ENCODE data around the gene MB. TPM values are rescaled to one million over a fixed set of nuclear protein-coding genes. Genes with fewer than 3 reads are reported as not detected.
A peak's percentile ranks its signal among the peaks of the same experiment; 100 is the strongest.

Gene MB
- total RNA-seq, 1 experiment from 2014 or later: 1.5 TPM

- intact Hi-C loops (cut with micrococcal nuclease): loop anchor here (1.0 to 2.0 kb wide), 2 partner anchors 290 to 435 kb away; no protein-coding TSS in a partner anchor
- Histone ChIP-seq H3K4me1 (ENCODE audit: control insufficient read depth in 1 of 2, insufficient read depth in 2 of 2, low read length in 2 of 2) (peaks cover 38 to 60% of the 10 kb centered on the region in 2 experiments), H3K27me3 (ENCODE audit: insufficient read depth, low read length) (no peaks in the 10 kb centered on the region), H2AFZ (ENCODE audit: low read depth, low read length, poor library complexity, severe bottlenecking) (no peak overlapping the region), H3K79me2 (ENCODE audit: insufficient read depth, low read length) (no peaks in the 10 kb centered on the region), H4K20me1 (ENCODE audit: insufficient read depth) (no peaks in the 10 kb centered on the region), H3K4me2 (ENCODE audit: low read length) (peak overlapping the region; percentile 77; the same call in 1 of the 2 replicates), H3K9me3 (ENCODE audit: control insufficient read depth in 1 of 2, insufficient read depth in 1 of 2, low read depth in 1 of 2, low read length in 2 of 2) (peaks cover 0 to 4% of the 10 kb centered on the region in 2 experiments; a peak in 1 of 4 replicates), H3K27ac (ENCODE audit: low read depth, low read length) (no peak overlapping the region; the same call in 1 of the 2 replicates), H3K9ac (ENCODE audit: low read length) (no peak overlapping the region), H3K4me3 (replicated peaks in 1 of 2; ENCODE audit: low read depth in 1 of 2, low read length in 2 of 2) (no peak overlapping the region), H3K9me2 (ENCODE audit: insufficient read depth) (no peaks in the 10 kb centered on the region), H3K36me3 (ENCODE audit: control insufficient read depth in 1 of 2, insufficient read depth in 2 of 2, low read length in 2 of 2) (no peaks in the 10 kb centered on the region)
- BruUV-seq (replicated peaks): no TSS peak
- POLR2A ChIA-PET: interaction anchor here (0.7 to 2.7 kb wide), 3 partner anchors 9 to 434 kb away, joined by 3 to 9 read pairs (median 3); partner anchors contain the start of gene RBFOX2
- DNase-seq (ENCODE audit: low read depth, low spot score): peak; percentile 65
- TF ChIP-seq RAD21 (IDR thresholded peaks at IDR 0.05; ENCODE audit: low read depth): peak; percentile 76
- peak; percentile 55 to 96 (median 93); a peak in 5 of 6 replicates for TF ChIP-seq CTCF (IDR thresholded peaks at IDR 0.05 in 2 of 3, conservative IDR thresholded peaks at IDR 0.05 in 1 of 3; ENCODE audit: borderline replicate concordance in 1 of 3, insufficient read depth in 1 of 3, low read depth in 2 of 3, low read length in 2 of 3)
- TF ChIP-seq ELF1 (IDR thresholded peaks at IDR 0.05; ENCODE audit: borderline replicate concordance, low read depth): no peak
- TF ChIP-seq CBX3 (IDR thresholded peaks at IDR 0.05; ENCODE audit: low read depth): peak; percentile 71; the same call in 1 of the 2 replicates
- CTCF ChIA-PET: interaction anchor here (0.6 to 3.2 kb wide), 17 partner anchors 10 to 434 kb away, joined by 3 to 19 read pairs (median 4); partner anchors contain the start of genes APOL6 and RBFOX2
- RAD21 ChIA-PET (ENCODE audit: low non-redundant PET in 1 of 2, low total read pairs in 2 of 2, uncharacterized antibody in 2 of 2, unreplicated experiment in 2 of 2): no interaction called here
- peak; percentile 53 for ATAC-seq
Measured at GRCh38 chr22:35631597-35631996, 14.5 kb upstream of the MB start.

- Histone ChIP-seq H3K27me3 (ENCODE audit: insufficient read depth, low read length) (no peaks in the 10 kb centered on the region), H4K20me1 (ENCODE audit: insufficient read depth) (no peaks in the 10 kb centered on the region), H3K9me2 (ENCODE audit: insufficient read depth) (no peaks in the 10 kb centered on the region), H3K4me1 (ENCODE audit: control insufficient read depth in 1 of 2, insufficient read depth in 2 of 2, low read length in 2 of 2) (peaks cover 41 to 63% of the 10 kb centered on the region in 2 experiments), H3K9me3 (ENCODE audit: control insufficient read depth in 1 of 2, insufficient read depth in 1 of 2, low read depth in 1 of 2, low read length in 2 of 2) (peaks cover 0 to 4% of the 10 kb centered on the region in 2 experiments; a peak in 1 of 4 replicates), H3K36me3 (ENCODE audit: control insufficient read depth in 1 of 2, insufficient read depth in 2 of 2, low read length in 2 of 2) (no peaks in the 10 kb centered on the region), H3K9ac (ENCODE audit: low read length) (peak overlapping the region; percentile 58; the same call in 1 of the 2 replicates), H3K4me3 (replicated peaks in 1 of 2; ENCODE audit: low read depth in 1 of 2, low read length in 2 of 2) (peak overlapping the region in 1 of 2 experiments; percentile 37; a peak in 2 of 4 replicates), H2AFZ (ENCODE audit: low read depth, low read length, poor library complexity, severe bottlenecking) (no peak overlapping the region), H3K79me2 (ENCODE audit: insufficient read depth, low read length) (no peaks in the 10 kb centered on the region), H3K27ac (ENCODE audit: low read depth, low read length) (peak overlapping the region; percentile 91), H3K4me2 (ENCODE audit: low read length) (peak overlapping the region; percentile 77)
- ChIA-PET CTCF (interaction anchor here (0.9 to 3.2 kb wide), 11 partner anchors 10 to 538 kb away, joined by 3 to 19 read pairs (median 6); no protein-coding TSS in a partner anchor), POLR2A (interaction anchor here (1.2 to 2.7 kb wide), 3 partner anchors 205 to 398 kb away, joined by 3 to 9 read pairs (median 8); partner anchors contain the start of gene RBFOX2), RAD21 (ENCODE audit: low non-redundant PET in 1 of 2, low total read pairs in 2 of 2, uncharacterized antibody in 2 of 2, unreplicated experiment in 2 of 2) (interaction anchor here (0.8 to 1.6 kb wide), 2 partner anchors 205 to 493 kb away, joined by 3 read pairs; no protein-coding TSS in a partner anchor)
- TF ChIP-seq EZH2 (IDR thresholded peaks at IDR 0.05) (no peak), TCF7L2 (IDR thresholded peaks at IDR 0.05; ENCODE audit: borderline replicate concordance, extremely low read depth, insufficient read depth, insufficient read length) (no peak), POLR2A (IDR thresholded peaks at IDR 0.05; ENCODE audit: borderline replicate concordance, extremely low read depth, insufficient read depth, insufficient read length) (no peak), ZFX (IDR thresholded peaks at IDR 0.05) (no peak), ELF1 (IDR thresholded peaks at IDR 0.05; ENCODE audit: borderline replicate concordance, low read depth) (no peak), JUND (IDR thresholded peaks at IDR 0.05) (no peak), EZH2phosphoT487 (IDR thresholded peaks at IDR 0.05; ENCODE audit: borderline replicate concordance) (no peak), SIN3A (IDR thresholded peaks at IDR 0.05; ENCODE audit: low read depth) (no peak), RAD21 (IDR thresholded peaks at IDR 0.05; ENCODE audit: low read depth) (no peak), YY1 (IDR thresholded peaks at IDR 0.05; ENCODE audit: extremely low read depth, insufficient replicate concordance, low read depth, low read length) (no peak), POLR2AphosphoS5 (IDR thresholded peaks at IDR 0.05; ENCODE audit: low read depth, low read length) (no peak), CBX3 (IDR thresholded peaks at IDR 0.05; ENCODE audit: low read depth) (no peak), ZNF274 (IDR thresholded peaks at IDR 0.05; ENCODE audit: low read depth, low read length) (no peak)
- no TSS peak for BruUV-seq (replicated peaks)
- no peak for DNase-seq (ENCODE audit: low read depth, low spot score)
- no peak for ATAC-seq
- intact Hi-C loops (cut with micrococcal nuclease): loop anchor here (1.0 to 2.0 kb wide), 2 partner anchors 290 to 436 kb away; no protein-coding TSS in a partner anchor
Measured at GRCh38 chr22:35630891-35631290, 13.8 kb upstream of the MB start.
